C4-2B (cell line): ENCODE results near the gene GFM2.
"Not testable (repeated sequence)": the region's sequence is repeated elsewhere in the genome, so short reads cannot be mapped to it uniquely, and the experiment has no call there.

Source experiments
- CTCF ChIP-seq: fragments of 450-650 bp; conservative IDR thresholded peaks from 2 replicates; pipeline ENCODE4 v1.5.1; 2017; ENCODE audit warnings: mild to moderate bottlenecking
- ZFX ChIP-seq: fragments of 450-650 bp; IDR thresholded peaks from 2 replicates; pipeline ENCODE4 v1.6.1; 2017

- not testable (repeated sequence) for TF ChIP-seq CTCF, ZFX
These were observed 88.8 kb downstream of the GFM2 start for GRCh38 chr5:74678123-74678522.
